Suppressor macrophage (primary cell): ENCODE measurements around the gene SLC16A10.

Source experiments
- DNase-seq, 4 experiments: peaks; one replicate each; pipeline ENCODE4 v3.0.0-alpha.2; 2020 to 2022

SLC16A10 gene

GRCh38 chr6:111260570-111261298, 173.4 kb downstream of the SLC16A10 start:
- peak in 1 of 4 experiments; percentile 31 for DNase-seq

- DNase-seq, result peak; percentile 8 to 61 (median 26)
Measured at GRCh38 chr6:111263837-111264236, 176.5 kb downstream of the SLC16A10 start.

- DNase-seq, result no peak
Measured at GRCh38 chr6:111265842-111266241, 178.5 kb downstream of the SLC16A10 start.

GRCh38 chr6:111266276-111266675, 179.0 kb downstream of the SLC16A10 start:
- DNase-seq, result no peak

- DNase-seq, result peak in 1 of 4 experiments; percentile 36
Measured at GRCh38 chr6:111267764-111268333, 180.5 kb downstream of the SLC16A10 start.

GRCh38 chr6:111269401-111269970, 182.2 kb downstream of the SLC16A10 start:
- DNase-seq, result no peak

- no peak for DNase-seq
Measured at GRCh38 chr6:111270121-111270520, 182.8 kb downstream of the SLC16A10 start.

GRCh38 chr6:111274593-111275217, 187.4 kb downstream of the SLC16A10 start:
- no peak for DNase-seq

- no peak for DNase-seq
Measured at GRCh38 chr6:111276335-111276734, 189.0 kb downstream of the SLC16A10 start.

GRCh38 chr6:111276736-111277135, 189.4 kb downstream of the SLC16A10 start:
- DNase-seq, result no peak

- DNase-seq, result no peak
Measured at GRCh38 chr6:111277819-111278218, 190.5 kb downstream of the SLC16A10 start.

- no peak for DNase-seq
Measured at GRCh38 chr6:111278731-111279130, 191.4 kb downstream of the SLC16A10 start.

- DNase-seq, result no peak
Measured at GRCh38 chr6:111280445-111280955, 193.2 kb downstream of the SLC16A10 start.
